Brain microvascular endothelial cell (primary cell): ENCODE results near the gene EID2B.

Source experiments
- DNase-seq: peaks from one replicate; pipeline ENCODE4 v3.0.0-alpha.2; 2020
- H3K27ac ChIP-seq: fragments of 250-450 bp; sonication (Bioruptor Pico); 2 replicates; pipeline ENCODE4 v1.5.1; 2020; ENCODE audit warnings: mild to moderate bottlenecking, moderate library complexity
- H3K27me3 ChIP-seq: fragments of 250-450 bp; sonication (Bioruptor Pico); replicated peaks from 2 replicates; pipeline ENCODE4 v1.5.1; 2020; ENCODE audit warnings: mild to moderate bottlenecking
- H3K36me3 ChIP-seq: fragments of 250-450 bp; sonication (Bioruptor Pico); replicated peaks from 2 replicates; pipeline ENCODE4 v1.5.1; 2020; ENCODE audit warnings: mild to moderate bottlenecking
- H3K4me3 ChIP-seq: 2 replicates; pipeline ENCODE4 v1.5.1; 2011; ENCODE audit warnings: low read depth, mild to moderate bottlenecking, control low read depth, low read length, moderate library complexity
- CTCF ChIP-seq: IDR thresholded peaks from 2 replicates; pipeline ENCODE4 v1.5.1; 2011; ENCODE audit warnings: low read depth, mild to moderate bottlenecking, moderate library complexity, low read length, control low read depth, inconsistent platforms; ENCODE audit errors: missing control alignments
- in situ Hi-C: cut with HindIII; loops from 2 replicates; pipeline ENCODE4 v1.10.0; 2017; ENCODE audit warnings: low sequenced_read_pairs, low pct_ligation_motif_present

EID2B gene

GRCh38 chr19:39481229-39481545, 51.5 kb downstream of the EID2B start:
- H3K36me3 ChIP-seq = peaks cover 25% of the 10 kb centered on the region
- H3K4me3 ChIP-seq = peak overlapping the region; percentile 99
- DNase-seq = no peak
- peak overlapping the region; percentile 87 for H3K27ac ChIP-seq
- H3K27me3 ChIP-seq = no peaks in the 10 kb centered on the region
- no peak for TF ChIP-seq CTCF
- in situ Hi-C loops = no loop called here
